GM21528 (cell line): ENCODE results near the gene NOXA1.

ENCODE experiments used
- ATAC-seq: cut with Tn5 transposase; IDR thresholded peaks from one replicate; pipeline ENCODE4 v1.9.1; 2021; ENCODE audit warnings: mild to moderate bottlenecking, moderate library complexity; ENCODE audit not compliant: unreplicated experiment, low FRiP score

Gene NOXA1

DNA sequence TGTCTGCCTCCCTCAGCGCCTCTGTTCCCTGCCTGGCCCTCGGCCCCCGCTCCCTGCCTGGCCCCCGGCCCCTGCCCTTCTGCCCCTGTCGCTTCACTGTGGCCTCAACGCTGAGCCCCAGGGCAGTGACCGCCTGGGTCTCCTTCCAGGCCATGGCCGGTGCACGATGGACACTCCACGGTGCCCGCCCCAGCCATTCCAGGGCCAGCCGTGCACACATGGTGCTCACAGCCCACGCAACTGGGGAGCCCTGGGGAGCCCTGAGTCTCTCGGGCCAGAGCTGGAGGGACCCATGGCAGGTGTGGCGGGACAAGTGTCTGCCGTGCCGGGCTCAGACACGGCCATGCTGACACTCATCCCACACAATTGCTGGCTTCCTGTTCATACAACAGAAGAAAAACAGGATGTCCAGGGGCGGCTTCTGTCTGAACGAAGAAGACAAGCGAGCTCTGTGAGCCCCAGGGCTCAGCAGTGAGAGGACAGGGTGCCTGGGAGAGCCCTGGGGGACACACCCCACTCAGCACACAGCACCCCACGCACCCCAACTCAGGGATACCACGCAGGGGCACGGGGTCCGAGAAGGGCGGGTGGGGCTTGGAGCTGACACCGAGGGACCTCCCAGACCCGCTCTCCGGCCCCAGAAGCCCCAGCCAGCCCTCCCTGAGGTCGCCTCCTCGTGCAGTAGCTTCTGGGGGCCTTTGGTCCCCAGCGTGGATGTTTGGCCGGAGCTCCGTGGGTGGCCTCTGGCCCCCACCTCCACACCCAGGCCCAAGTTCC, 35.9 kb upstream of the NOXA1 start:
- ATAC-seq: no peak

DNA sequence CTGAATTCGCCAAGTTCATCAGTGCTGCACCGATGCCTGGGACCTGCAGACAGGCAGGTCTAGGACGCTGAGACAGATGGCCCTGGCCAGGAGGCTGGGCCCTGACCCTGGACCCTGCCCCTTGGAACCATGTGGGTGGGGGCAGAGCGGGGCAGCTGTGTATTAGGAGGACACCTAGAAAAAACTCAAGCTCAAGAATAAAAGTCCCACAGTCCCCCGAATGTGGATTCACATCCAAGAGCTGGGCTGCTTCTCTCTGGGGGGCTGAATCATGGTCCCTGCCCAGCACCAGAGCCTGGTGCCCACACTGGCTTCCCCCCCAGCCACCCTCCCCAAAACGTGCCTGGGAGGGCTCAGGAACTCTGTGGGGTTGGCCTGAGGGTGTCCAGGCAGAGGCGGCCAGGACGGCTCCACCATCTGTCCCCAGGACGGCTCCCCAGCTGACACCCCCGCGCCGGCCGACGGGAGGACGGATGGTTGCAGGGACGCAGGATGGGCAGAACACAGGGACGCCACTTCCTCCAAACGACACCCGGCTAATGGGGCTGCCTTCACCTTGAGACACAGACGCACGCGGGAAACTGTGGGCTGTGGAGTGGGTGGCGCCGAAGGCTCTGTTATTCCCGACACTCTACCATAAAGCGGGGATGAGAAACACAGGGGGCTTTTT, 35.2 kb upstream of the NOXA1 start:
- ATAC-seq: no peak

DNA sequence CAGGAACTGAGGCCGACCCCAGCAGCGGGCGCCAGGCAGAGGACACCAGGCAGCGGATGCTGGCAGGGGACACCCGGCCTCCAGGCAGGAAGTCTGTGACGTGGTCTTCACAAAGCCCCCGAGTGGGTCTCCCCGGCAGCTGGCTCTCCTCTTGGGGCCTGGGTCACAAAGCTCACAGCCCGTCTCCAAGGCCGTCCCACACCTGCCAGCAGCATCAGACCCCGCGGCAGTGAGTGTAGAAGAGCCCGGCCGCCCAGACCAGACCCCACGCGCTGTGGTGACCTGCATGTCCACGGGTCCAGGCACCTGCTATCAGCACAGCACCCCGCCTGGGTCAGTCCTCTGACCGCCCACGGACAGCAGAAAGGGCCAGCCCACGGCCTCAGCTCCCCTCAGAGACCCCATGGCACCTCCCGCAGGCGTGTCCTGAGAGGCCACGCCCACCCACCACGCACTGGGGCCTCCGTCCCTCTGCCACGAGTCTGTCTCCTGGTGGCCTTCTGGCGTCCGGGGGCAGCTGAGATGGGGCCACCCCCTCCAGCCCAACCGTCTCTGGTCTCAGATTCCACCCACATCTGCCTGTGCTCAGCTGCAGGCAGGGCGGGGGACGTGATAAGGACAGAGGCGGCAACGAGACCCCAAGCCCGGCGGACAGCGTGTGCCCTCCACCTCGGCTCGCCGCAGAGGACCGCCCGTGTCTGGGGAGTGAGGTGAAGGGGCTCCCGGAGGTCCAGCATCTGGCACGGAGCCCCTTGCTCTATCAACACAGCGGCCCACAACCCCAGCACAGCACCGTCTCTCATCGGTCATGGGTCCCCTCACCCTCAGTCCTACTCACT, 34.4 kb upstream of the NOXA1 start:
- ATAC-seq: no peak

DNA sequence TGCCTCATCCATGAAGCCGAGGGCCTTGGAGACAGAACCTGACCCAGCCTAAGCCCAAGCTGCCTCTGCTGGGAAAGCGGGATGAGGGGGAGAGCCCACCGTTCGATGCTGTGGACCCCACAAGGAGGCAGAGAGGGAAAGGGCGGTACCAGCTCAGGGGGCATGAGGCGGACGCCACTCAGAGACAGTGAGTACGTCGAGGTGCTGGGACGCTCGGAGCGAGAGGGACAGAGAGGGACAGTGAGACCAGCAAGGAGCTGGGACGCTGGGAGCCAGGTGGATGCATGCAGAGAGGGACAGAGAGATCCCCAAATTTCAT, 33.8 kb upstream of the NOXA1 start:
- ATAC-seq: no peak

DNA sequence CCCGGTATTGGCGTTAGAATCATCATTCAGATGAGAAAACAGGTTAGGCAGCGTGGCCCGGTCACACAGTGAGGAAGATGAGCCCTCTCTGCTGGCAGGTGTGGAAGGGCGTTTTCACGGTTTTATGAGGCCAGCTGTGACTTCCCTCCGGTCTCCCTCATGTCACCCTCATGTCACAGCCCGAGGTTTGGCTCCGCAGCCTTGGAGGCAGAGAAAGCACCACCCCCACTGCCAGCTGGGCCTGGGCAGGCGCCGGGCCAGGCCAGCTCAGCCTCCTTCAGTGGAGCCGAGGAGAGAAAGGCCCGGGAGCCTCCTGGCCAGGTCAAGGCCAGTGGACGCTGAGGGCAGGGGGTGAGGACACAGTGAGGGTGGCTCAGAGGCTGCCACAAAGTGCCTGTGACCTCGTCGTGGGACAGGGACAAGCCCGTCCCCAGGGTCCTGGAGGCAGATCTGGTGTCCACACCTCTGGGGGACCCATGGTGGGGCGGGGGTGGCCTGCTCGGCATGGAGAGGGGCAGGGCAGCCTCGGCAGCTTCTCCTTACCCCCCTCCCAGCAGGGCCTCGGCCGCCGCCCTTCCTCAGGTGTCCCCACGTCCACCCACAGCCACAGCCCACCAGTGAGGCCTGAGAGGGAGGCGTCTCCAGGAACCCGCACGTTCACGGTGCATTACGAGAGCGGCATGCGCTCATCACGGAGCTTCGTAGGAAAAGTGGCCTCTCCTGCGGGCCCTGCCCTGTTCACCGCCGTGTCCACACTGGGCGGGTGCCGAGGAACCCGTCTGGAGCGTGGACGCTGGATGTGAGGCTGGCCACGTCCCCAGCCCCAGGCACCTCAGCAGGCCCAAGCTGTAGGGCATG, 32.4 kb upstream of the NOXA1 start:
- no peak for ATAC-seq

DNA sequence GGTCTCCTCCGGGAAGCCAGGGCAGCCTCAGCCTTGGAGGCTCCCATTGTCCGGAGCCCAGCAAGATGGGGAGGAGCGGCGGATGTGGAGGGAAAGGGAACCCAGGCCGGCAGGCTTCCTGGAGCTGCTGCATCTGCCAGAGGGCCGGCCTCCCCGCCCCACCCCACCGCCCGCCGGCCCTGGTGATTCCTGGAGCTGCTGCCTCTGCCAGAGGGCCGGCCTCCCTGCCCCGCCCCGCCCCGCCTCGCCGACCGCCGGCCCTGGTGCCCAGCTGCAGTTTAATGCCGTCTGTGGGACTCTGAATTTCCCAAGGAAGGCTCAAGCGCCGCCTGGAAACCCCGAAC, 31.8 kb upstream of the NOXA1 start:
- no peak for ATAC-seq

DNA sequence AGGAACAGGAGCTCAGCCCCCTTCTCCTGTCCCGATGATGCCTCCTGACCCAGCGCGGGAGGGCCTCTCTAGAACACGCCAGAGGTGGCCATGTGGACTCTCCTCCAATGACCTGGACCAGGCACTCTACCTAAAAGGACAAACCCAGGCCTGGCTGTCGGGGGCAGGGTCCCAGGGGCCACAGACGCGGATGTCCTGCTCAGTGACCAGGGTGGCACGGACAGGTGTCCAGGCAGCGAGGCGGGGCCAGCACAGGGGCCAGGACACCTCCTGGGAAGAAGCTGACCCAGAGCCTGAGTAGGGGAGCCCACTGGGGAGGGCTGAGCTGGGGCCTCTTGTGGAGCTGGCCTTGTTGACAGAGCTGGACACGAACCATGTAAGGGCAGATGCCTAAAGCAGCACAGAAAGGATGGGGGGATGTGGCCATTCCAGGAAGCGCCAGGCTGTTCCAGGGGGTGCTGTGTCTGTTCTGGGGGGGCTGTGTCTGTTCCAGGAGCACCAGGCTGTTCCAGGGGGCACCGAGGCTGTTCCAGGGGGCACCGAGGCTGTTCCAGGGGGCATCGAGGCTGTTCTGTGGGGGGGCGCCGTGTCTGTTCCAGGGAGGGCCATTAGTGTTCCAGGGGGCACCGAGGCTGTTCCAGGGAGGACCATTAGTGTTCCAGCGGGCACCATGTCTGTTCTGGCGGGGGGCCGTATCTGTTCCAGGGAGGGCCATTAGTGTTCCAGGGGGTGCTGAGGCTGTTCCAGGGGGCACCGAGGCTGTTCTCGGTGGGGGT, 30.8 kb upstream of the NOXA1 start:
- no peak for ATAC-seq

DNA sequence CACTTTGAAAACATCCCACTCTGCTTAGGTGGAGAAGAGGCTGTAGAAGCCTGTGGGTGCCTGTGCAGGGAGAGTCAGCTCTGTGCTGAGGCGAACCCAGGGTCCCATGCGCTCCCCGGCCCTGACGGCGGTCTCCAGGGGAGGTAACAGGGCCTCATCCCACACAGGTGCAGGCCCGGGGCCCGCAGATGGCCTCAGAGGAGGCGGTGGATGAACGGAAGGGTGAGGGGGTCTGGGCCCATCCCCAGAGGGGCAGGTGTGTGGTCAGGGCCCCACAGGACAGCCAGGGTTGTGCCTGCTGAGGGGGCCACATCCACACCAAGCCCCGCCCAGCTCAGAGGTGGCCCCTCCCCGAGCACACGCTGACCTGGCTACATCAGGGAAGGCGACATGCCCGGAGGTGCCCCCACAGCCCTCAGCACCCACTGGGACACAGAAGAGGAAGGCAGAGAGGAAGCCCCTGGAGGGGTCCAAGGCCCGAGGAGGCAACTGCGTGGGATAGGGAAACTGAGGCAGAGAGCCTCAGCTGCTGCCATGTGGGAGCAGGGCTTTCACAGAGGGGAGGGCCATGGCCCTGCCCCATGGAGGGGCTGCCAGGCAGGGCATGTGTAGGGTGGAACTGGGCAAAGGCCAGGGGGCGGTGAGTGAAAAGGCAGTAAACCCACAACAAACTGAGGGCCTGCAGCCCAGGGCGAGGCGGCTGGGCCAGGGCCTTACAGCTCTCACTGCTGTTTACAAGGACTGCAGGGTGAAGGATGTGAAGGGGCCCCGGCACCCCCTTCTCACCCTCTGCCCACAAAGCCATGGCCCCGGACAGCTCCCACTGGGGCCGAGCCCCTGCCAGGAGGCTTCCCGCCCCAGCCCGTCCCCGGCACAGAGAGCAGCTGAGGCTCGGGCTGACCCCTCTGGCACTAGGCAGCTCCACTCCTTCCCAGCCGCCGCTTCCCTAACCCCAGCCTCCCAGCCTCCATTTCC, 29.7 kb upstream of the NOXA1 start:
- no peak for ATAC-seq

DNA sequence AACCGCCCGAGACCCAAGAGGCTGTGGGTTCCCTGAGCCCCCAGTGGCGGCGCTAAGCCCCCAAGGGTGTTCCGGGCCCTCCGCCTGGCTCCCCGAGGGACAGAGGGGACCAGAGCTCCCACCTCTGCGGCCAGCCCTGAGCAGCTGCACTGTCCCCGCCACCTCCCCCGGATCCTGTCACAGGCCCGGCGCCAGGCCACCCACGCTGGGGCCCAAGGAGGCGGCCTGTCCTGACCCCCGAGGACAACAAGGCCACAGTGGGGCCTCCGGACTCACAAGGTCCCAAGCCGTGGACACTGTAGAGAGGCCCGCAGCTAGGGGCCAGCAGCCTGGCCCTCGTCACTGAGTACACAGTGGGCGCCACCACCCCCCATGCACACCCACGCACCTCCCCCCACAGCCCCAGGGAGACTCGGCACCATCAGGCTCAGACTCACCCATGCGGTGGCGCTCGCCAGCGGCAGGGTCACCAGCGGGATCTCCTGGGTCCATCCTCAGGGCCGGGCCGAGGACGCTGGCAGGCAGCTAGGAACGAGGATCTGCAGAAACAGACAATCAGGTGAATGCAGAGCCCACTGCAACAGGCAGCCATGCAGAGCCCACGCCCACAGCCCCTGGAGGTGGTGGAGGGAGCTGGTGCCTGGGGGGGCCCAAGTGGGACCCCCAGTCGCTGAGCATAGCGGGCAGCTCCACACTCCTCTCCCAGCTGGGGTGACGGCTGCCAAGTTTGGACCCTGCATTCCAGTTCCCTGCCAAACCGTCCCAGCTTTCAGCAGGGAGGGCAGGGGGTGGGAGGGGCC, 28.1 kb upstream of the NOXA1 start:
- no peak for ATAC-seq

DNA sequence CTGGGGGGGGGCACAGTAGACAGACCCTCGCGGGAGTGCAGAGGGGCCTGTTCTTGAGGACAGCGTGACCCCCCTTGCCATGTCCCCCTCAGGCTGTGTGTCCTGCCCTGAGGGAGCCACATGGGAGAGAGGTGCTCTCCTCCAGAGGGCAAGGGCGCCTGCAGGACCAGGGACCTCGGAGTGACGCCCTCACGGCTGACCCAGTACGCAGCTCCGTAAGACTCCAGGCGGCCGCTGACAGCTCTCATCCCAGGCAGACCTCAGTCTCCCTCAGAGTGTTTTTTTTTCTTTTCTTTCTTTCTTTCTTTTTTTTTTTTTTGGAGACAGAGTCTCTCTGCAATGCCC, 27.6 kb upstream of the NOXA1 start:
- ATAC-seq: no peak

DNA sequence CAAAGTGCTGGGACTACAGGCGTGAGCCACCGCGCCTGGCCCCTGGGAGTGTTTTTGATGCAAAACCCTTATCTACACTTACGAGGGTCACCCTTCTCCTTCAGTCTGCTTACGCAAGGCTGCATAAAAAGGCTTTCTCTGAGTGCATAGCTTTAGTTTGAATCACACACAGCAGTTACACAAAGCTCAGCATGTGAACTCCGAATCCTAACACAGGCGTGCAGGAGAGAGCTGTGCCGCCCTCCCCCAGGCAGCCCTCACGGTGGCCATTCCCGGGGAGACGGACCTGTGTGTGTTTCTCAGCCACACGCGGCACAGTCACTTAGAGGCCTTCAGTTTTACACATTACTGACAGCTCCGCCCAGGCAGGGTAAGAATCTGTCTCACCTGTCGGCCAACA, 27.0 kb upstream of the NOXA1 start:
- no peak for ATAC-seq

DNA sequence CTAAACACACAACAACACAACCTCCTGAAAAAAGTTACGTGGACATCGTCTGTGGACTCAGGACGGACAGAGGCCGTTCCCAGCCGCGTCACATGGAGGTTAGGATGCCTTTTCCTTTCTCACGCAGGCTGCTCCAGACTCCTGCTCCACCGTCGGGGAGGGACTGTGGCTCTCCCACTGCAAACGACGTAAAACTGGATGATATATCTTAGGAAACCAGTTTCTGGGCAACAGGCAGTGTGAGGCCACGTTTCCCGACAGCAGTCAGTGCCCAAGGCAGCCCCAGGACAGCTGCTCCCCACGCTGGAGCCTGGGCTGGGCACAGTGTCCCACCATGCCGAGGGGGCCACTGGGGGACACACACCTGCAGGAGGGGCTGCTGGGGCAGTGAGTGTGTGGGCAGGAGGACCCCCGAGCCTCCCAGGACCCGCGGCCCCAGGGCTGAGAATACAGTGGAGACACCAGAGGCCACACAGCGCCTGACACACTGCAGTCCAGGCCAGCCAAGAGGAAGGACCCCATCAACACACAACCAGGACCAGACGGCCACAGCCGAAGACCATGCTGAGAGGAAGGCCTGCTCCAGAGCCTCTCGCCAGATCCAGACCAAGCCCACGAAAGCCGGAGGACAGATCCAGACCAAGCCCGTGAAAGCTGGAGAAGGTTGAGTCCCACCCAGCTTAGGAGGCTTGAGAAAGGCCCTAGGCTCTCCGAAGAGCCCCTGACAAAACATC, 26.4 kb upstream of the NOXA1 start:
- no peak for ATAC-seq

DNA sequence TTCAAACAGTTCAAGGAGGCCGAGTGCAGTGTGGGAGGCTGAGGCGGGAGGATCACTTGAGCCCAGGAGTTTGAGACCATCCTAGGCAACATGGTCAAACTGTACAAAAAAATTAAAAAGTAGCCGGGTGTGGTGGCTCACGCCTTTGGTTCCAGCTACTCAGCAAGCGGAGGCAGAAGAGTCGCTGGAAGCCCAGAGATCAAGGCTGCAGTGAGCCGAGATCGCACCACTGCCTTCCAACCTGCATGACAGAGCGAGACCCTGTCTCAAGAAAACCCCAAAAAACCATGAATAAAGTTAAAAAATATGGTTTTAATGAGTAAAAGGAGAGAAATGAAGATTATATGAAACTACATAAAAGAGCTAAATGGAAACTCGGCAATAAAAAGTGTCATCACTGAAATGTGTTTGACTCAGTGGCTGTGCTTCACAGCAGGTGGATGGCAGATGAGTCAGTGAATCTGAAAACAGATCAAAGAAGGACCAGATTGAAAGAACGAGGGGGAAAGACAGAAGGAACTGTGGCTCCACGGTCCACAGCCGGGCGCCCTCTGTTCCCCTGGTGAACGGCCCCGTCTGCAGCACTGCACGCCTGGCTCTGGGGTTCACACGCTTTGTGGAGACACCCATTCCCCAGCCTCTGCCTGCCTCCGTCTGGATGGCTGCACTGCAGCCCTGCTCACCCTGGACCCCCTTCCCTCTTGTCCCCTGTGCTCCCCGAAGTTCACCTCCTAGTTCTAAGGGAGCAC, 25.3 kb upstream of the NOXA1 start:
- no peak for ATAC-seq

DNA sequence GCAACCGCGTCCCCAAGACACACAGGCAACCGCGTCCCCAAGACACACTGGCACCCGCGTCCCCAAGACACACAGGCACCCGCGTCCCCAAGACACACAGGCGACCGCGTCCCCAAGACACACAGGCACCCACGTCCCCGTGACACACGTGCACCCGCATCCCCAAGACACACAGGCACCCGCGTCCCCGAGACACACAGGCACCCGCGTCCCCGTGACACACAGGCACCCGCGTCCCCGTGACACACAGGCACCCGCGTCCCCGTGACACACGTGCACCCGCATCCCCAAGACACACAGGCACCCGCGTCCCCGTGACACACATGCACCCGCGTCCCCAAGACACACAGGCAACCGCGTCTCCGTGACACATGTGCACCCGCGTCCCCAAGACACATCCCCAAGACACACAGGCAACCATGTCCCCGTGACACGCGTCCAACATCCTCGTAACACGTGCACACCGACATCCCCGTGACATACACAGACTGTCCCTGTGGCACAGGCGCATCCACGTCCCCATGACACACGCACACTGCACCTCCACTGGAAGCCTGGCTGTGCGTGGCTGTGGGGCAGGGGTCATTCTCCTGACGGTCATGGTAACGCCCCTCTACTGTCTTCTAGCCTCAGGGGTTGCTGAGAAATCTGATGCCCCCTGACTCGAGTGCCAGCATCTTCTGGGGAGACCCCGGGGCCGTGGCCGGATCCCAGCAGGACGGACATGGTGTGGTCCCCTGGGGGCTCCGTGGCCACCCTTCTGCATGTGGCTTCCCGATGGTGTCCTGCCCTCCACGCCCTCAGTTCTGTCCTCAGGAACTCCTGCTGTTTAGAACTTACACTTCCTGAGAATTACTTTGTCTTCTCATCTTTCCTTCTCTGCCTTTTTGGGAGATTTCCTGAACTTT, 24.4 kb upstream of the NOXA1 start:
- ATAC-seq: no peak

DNA sequence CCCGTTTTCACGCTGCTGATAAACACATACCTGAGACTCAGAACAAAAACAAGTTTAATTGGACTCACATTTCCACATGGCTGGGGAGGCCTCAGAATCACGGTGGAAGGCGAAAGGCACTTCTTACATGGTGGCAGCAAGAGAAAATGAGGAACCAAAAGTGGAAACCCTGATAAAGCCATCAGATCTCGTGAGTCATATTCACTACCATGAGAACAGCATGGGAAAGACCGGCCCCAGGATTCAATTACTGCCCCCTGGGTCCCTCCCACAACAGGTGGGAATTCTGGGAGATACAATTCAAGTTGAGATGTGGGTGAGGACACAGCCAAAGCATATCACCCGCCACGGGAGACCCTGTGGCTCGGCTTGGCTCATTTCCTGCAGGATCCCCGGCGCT, 20.4 kb upstream of the NOXA1 start:
- no peak for ATAC-seq

DNA sequence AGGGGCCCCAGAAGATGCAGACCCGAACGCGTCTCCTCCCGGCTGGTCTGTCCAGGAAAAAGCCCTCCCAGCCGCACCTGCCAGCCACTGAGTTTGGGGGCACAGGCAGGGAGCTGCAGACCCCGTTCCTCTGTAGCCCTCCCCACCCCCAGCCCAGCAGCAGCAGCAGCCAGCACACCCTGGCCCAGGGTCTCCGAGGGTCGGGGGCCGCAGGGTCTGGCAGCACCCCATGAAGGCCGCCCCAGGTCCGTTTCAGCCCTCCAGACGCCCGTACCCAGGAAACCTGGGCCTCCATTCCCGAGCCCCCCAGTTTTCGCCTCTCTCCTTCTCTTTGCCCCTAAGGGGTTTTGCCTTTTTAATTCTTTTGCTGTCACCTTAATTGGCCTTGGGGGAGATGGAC, 19.9 kb upstream of the NOXA1 start:
- ATAC-seq: no peak
